ENCODE measurements around the gene AGPAT4. TPM values are rescaled to one million over a fixed set of nuclear protein-coding genes. Genes with fewer than 3 reads are reported as not detected.

AGPAT4 gene
- polyA plus RNA-seq, 1 of the 3 experiments (the other 2 are of a cell fraction): 3.9 TPM

- peaks cover 8% of the 10 kb centered on the region for H3F3A ChIP-seq (replicated peaks; ENCODE audit: insufficient read depth)
- no peak overlapping the region for H3K4me3 ChIP-seq (ENCODE audit: low read depth in 2 of 2, low read length in 1 of 2)
- no peaks in the 10 kb centered on the region for H3K79me2 ChIP-seq (ENCODE audit: insufficient read depth)
- peaks cover 0 to 5% of the 10 kb centered on the region in 2 experiments for H3K36me3 ChIP-seq (replicated peaks in 1 of 2; ENCODE audit: control insufficient read depth in 1 of 2, insufficient read depth in 2 of 2, low read length in 1 of 2)
- ChIA-PET CTCF (interaction anchor here (2.4 kb wide), 1 partner anchor 164 kb away, joined by 6 read pairs; no protein-coding TSS in a partner anchor), POLR2A (no interaction called here)
- whole genome bisulfite sequencing (ENCODE audit: low lambda C conversion rate): 73% methylated on average over 4 of the region's 4 CpGs
- H3K27ac ChIP-seq (ENCODE audit: low read depth in 2 of 2, low read length in 1 of 2): no peak overlapping the region
- no peak for DNase-seq
- no peaks in the 10 kb centered on the region for H3K9me2 ChIP-seq
- TF ChIP-seq EZH2phosphoT487 (IDR thresholded peaks at IDR 0.05; ENCODE audit: borderline replicate concordance, low read depth): no peak
- TF ChIP-seq, protein P1, sequence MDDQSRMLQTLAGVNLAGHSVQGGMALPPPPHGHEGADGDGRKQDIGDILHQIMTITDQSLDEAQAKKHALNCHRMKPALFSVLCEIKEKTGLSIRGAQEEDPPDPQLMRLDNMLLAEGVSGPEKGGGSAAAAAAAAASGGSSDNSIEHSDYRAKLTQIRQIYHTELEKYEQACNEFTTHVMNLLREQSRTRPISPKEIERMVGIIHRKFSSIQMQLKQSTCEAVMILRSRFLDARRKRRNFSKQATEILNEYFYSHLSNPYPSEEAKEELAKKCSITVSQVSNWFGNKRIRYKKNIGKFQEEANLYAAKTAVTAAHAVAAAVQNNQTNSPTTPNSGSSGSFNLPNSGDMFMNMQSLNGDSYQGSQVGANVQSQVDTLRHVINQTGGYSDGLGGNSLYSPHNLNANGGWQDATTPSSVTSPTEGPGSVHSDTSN (IDR thresholded peaks at IDR 0.05): no peak
- H3K9me3 ChIP-seq: peaks cover 14% of the 10 kb centered on the region
- H4K20me1 ChIP-seq (ENCODE audit: insufficient read depth): no peaks in the 10 kb centered on the region
- no peak overlapping the region for H3K9ac ChIP-seq
- no peaks in the 10 kb centered on the region for H3K27me3 ChIP-seq (ENCODE audit: insufficient read depth)
- H3K4me2 ChIP-seq: no peak overlapping the region
- H3K4me1 ChIP-seq (ENCODE audit: control insufficient read depth in 1 of 2, insufficient read depth in 2 of 2, low read depth in 1 of 2, low read length in 1 of 2): no peaks in the 10 kb centered on the region; a peak in 1 of 4 replicates
- H2AFZ ChIP-seq (ENCODE audit: low read depth): no peak overlapping the region
Measured at GRCh38 chr6:161207200-161207599, 66.7 kb downstream of the AGPAT4 start.

GRCh38 chr6:161204866-161205557 is 68.8 kb downstream of the AGPAT4 start:
- no peaks in the 10 kb centered on the region for H3K36me3 ChIP-seq (replicated peaks in 1 of 2; ENCODE audit: control insufficient read depth in 1 of 2, insufficient read depth in 2 of 2, low read length in 1 of 2)
- H3K9me2 ChIP-seq: no peaks in the 10 kb centered on the region
- no peaks in the 10 kb centered on the region for H3F3A ChIP-seq (replicated peaks; ENCODE audit: insufficient read depth)
- CTCF ChIA-PET: interaction anchor here (0.6 kb wide), 1 partner anchor 10 kb away, joined by 3 read pairs; no protein-coding TSS in a partner anchor
- H3K79me2 ChIP-seq (ENCODE audit: insufficient read depth): no peaks in the 10 kb centered on the region
- H4K20me1 ChIP-seq (ENCODE audit: insufficient read depth): no peaks in the 10 kb centered on the region
- no peak for DNase-seq
- no peak overlapping the region for H3K4me2 ChIP-seq
- no peak overlapping the region for H3K4me3 ChIP-seq (ENCODE audit: low read depth in 2 of 2, low read length in 1 of 2)
- TF ChIP-seq EZH2phosphoT487 (IDR thresholded peaks at IDR 0.05; ENCODE audit: borderline replicate concordance, low read depth): no peak
- POLR2A ChIA-PET: no interaction called here
- 79% methylated on average over 10 of the region's 11 CpGs for WGBS (ENCODE audit: low lambda C conversion rate)
- H3K27ac ChIP-seq (ENCODE audit: low read depth in 2 of 2, low read length in 1 of 2): no peak overlapping the region
- H3K4me1 ChIP-seq (ENCODE audit: control insufficient read depth in 1 of 2, insufficient read depth in 2 of 2, low read depth in 1 of 2, low read length in 1 of 2): peaks cover 0 to 11% of the 10 kb centered on the region in 2 experiments; a peak in 1 of 4 replicates
- H3K9ac ChIP-seq: no peak overlapping the region
- H3K27me3 ChIP-seq (ENCODE audit: insufficient read depth): no peaks in the 10 kb centered on the region
- H3K9me3 ChIP-seq: no peaks in the 10 kb centered on the region
- no peak overlapping the region for H2AFZ ChIP-seq (ENCODE audit: low read depth)

- TF ChIP-seq CTCF (IDR thresholded peaks at IDR 0.05) (peak; percentile 20; the same call in 1 of the 2 replicates), RAD21 (IDR thresholded peaks at IDR 0.05; ENCODE audit: low read length) (peak; percentile 8; the same call in 1 of the 2 replicates), TCF12 (IDR thresholded peaks at IDR 0.05) (no peak)
- Histone ChIP-seq H4K20me1 (ENCODE audit: insufficient read depth) (no peaks in the 10 kb centered on the region), H2AFZ (ENCODE audit: low read depth) (no peak overlapping the region), H3K79me2 (ENCODE audit: insufficient read depth) (no peaks in the 10 kb centered on the region), H3F3A (replicated peaks; ENCODE audit: insufficient read depth) (no peaks in the 10 kb centered on the region), H3K9me2 (no peaks in the 10 kb centered on the region), H3K4me1 (ENCODE audit: control insufficient read depth in 1 of 2, insufficient read depth in 2 of 2, low read depth in 1 of 2, low read length in 1 of 2) (peaks cover 0 to 19% of the 10 kb centered on the region in 2 experiments; a peak in 1 of 4 replicates), H3K36me3 (replicated peaks in 1 of 2; ENCODE audit: control insufficient read depth in 1 of 2, insufficient read depth in 2 of 2, low read length in 1 of 2) (no peaks in the 10 kb centered on the region), H3K27ac (ENCODE audit: low read depth in 2 of 2, low read length in 1 of 2) (peak overlapping the region in 1 of 2 experiments; percentile 50; a peak in 2 of 4 replicates), H3K27me3 (ENCODE audit: insufficient read depth) (no peaks in the 10 kb centered on the region), H3K9me3 (no peaks in the 10 kb centered on the region), H3K9ac (no peak overlapping the region), H3K4me2 (no peak overlapping the region), H3K4me3 (ENCODE audit: low read depth in 2 of 2, low read length in 1 of 2) (no peak overlapping the region)
- 85% methylated on average over 8 of the region's 8 CpGs for WGBS (ENCODE audit: low lambda C conversion rate)
- DNase-seq: peak; percentile 35
- ChIA-PET POLR2A (no interaction called here), CTCF (interaction anchor here (0.7 to 1.0 kb wide), 3 partner anchors 10 to 170 kb away, joined by 3 read pairs; no protein-coding TSS in a partner anchor)
Measured at GRCh38 chr6:161200610-161201370, 73.1 kb downstream of the AGPAT4 start.
